Activated T-cell treated with anti-CD3 and anti-CD28 coated beads, Interleukin-2, amount 50 U/mL, for 24 hours (primary cell): ENCODE data around the gene GMEB2.
"Not testable (repeated sequence)": the region's sequence is repeated elsewhere in the genome, so short reads cannot be mapped to it uniquely, and the experiment has no call there.

Source experiments
- DNase-seq: peaks from one replicate; pipeline ENCODE4 v3.0.0-alpha.2; 2020
- H3K27ac Mint-ChIP-seq: 2 replicates; pipeline ENCODE4 v1.8.0; 2020; ENCODE audit warnings: mild to moderate bottlenecking, mixed read lengths
- H3K27me3 Mint-ChIP-seq: 2 replicates; pipeline ENCODE4 v1.8.0; 2020; ENCODE audit warnings: mixed read lengths
- H3K36me3 Mint-ChIP-seq: 2 replicates; pipeline ENCODE4 v1.8.0; 2020; ENCODE audit warnings: low read depth, mixed read lengths
- H3K4me1 Mint-ChIP-seq: 2 replicates; pipeline ENCODE4 v1.8.0; 2020; ENCODE audit warnings: low read depth, mixed read lengths
- H3K4me3 Mint-ChIP-seq: 2 replicates; pipeline ENCODE4 v1.8.0; 2020; ENCODE audit warnings: mild to moderate bottlenecking, moderate library complexity, mixed read lengths
- H3K9me3 Mint-ChIP-seq: 2 replicates; pipeline ENCODE4 v1.8.0; 2020; ENCODE audit warnings: mixed read lengths

The GMEB2 gene

DNA sequence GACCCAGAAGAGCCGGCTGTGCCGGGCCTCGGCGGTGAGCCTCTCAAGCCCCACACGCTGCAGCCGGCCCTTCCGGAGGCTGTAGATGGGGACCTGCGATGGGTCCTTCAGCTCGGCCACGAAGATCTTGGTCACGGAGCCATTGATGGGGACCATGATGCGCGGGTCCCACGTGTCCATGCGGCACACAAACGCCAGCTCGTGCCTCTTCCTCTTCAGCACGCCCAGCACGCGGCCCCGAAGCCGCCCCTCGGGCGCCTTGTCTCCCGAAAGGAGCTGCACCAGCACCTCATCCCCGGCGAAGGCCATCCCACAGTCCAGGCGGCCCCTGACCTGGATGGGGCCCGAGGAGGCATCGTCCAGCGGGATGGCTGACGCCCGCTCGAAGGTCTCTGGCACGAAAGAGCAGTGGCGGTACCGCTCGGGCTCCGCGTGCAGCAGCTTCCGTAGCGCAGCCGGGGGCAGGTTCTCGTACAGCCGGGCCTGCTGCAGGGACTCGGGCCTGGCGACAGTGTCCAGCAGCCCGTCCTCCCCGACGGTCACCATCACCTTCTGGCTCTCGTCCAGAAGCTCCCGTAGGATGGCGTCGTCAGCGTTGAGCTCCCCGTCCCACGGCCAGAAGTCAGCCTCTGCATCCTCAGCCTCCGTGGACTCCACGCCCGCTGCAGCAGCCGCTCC, 61.7 kb downstream of the GMEB2 start:
- Mint-ChIP-seq H3K9me3 (no peaks in the 10 kb centered on the region), H3K27me3 (peaks cover 3% of the 10 kb centered on the region), H3K4me1 (peaks cover 28% of the 10 kb centered on the region), H3K27ac (no peak overlapping the region), H3K4me3 (no peak overlapping the region), H3K36me3 (peaks cover 20% of the 10 kb centered on the region)
- DNase-seq: no peak

DNA sequence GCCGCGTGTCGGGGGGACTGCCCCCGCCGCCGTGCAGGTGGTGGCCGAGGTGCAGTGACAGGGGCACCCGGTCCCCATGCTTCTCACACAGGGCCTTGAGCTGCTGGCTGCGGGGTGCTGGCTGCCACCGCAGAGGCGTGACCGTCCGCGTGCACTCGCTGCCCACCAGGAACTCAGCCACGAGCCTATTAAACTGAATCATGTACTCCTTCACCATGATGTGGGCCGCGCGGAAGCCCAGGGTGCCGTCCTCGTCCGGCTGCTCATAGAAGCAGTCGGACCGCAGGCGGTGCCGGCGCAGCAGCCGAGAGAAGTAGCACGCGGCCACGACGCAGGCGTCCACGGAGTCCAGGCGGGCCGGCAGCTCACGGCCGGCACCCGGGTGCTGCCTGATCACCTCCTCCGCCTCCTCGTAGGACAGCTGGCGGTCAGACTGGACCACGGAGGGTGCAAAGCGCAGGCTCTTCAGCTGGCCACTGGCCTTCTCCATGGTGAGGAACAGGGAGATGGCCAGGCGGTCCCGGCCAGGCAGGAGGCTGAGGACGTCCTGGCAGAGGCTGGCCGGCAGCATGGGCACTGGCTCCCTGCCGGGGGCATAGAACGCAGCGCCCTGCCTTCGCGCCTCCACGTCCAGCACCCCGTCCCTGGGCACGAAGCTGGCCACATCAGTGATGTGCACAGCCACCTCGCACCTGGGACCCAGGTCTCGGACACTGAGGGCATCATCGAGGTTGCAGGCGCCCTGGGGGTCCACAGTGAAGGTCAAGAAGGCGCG, 62.7 kb downstream of the GMEB2 start:
- H3K4me3 Mint-ChIP-seq: no peak overlapping the region
- peaks cover 3% of the 10 kb centered on the region for H3K27me3 Mint-ChIP-seq
- no peak for DNase-seq
- peaks cover 24% of the 10 kb centered on the region for H3K4me1 Mint-ChIP-seq
- H3K27ac Mint-ChIP-seq: no peak overlapping the region
- H3K36me3 Mint-ChIP-seq: peaks cover 21% of the 10 kb centered on the region
- H3K9me3 Mint-ChIP-seq: no peaks in the 10 kb centered on the region

DNA sequence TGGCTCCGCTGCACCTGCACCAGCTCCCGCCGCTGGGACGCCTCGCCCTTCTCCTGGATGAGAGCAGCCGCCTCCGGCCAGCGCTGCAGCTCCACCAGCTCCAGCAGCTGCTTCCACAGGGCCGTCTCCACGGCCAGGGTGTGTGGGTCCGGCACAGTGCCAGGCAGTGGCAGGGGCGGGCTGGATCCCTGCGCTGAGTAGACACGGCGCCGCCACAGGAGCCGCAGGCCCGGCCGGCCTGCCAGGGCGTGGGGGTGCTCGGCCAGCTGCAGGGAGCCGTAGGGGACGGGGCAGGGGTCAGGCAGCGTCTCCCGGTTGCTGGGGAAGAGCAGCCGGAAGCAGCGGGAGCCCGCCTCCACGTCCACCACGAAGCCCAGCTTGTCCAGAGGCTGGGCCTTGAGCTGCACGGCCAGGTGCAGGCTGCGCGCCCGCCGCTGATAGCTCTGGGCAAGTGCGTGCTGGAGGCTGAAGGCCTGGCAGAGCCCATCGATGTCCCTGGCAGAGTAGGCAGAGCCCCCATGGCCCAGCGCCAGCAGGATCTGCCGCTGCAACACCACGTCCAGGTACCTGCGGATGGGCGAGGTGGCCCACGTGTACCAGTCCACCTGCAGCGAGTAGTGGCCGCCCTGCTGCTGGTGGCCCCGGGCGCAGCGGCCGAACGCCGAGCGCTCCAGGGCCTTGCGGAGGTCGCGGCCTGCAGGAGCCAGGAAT, 63.5 kb downstream of the GMEB2 start:
- Mint-ChIP-seq H3K4me3 (no peak overlapping the region), H3K36me3 (peaks cover 26% of the 10 kb centered on the region), H3K4me1 (peaks cover 16% of the 10 kb centered on the region), H3K9me3 (no peaks in the 10 kb centered on the region), H3K27ac (no peak overlapping the region), H3K27me3 (no peaks in the 10 kb centered on the region)
- no peak for DNase-seq

DNA sequence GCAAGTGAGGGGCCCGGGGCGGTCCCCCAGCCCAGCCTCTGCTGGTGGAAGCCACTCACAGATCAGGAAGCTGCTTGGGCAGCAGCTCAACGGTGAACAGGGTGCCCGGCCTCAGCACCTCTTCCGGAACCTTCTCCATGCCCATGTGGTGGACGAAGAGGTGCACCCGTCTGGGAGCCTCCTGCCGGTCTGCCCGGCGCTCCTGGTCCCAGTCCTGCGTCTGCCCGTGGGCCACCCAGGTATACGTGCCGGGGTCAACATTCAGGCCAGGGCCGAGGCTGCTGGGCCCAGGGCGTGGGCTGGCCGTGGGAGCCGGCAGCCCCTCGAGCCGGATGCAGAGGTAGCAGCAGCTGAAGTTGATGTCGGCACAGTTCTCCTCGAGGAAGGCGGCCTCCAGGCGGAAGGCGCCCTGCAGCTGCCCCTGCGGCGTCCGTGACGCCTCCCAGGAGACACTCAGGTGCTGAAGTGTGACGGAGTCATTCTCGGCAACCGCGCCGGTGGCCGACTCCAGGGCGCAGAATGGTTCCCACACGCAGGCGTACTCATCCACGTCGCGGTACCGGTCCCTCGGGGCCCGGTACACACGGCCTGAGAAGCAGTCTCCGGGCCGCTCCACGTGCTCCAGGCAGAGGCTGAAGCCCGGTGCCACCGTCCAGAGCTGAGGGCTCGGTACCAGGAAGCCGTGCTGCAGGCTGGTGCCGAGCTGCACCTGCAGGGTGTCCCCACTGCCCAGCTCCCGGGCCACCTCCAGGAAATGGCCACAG, 64.3 kb downstream of the GMEB2 start:
- Mint-ChIP-seq H3K27me3 (no peaks in the 10 kb centered on the region), H3K4me1 (peaks cover 8% of the 10 kb centered on the region), H3K36me3 (peaks cover 26% of the 10 kb centered on the region), H3K4me3 (no peak overlapping the region), H3K9me3 (no peaks in the 10 kb centered on the region), H3K27ac (no peak overlapping the region)
- DNase-seq: no peak

DNA sequence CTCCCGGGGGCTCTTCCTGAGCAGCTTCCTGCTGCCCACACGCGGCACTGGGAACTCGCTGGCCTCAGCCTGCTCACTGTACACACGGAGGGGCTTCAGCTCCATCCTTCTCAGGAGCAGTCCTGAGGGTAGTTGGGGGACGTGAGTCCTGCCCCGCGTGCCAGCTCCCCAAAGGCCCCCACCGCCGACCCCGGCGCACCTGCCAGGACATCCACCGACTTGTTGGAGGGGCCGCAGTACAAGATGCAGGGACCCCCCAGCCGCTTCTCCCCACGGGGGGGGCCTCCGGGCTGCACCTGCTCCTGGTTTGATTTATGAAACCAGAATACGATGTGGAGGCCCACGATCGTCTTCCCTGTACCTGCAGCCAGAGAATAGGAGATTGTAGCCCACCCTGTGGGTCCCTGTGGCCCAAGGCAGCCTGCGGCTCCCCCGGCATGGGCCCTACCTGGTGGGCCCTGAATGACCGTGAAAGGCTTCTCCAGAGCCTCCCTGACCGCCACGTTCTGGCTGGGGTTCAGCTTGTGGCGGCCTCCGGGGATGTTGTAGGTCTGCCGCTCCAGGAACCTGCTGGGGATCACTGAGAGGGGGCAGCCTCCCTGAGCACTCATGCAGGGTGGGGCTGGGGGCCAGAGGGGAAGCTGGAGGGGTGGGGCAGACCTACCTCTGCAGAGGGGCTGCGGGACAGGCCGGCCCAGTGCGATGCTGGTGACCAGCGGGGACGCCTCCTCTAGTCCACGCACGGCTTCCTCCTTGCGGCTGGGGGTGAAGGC, 65.1 kb downstream of the GMEB2 start:
- Mint-ChIP-seq H3K27ac (no peak overlapping the region), H3K27me3 (no peaks in the 10 kb centered on the region), H3K9me3 (no peaks in the 10 kb centered on the region), H3K36me3 (peaks cover 20% of the 10 kb centered on the region), H3K4me1 (peaks cover 3% of the 10 kb centered on the region), H3K4me3 (no peak overlapping the region)
- DNase-seq: no peak

DNA sequence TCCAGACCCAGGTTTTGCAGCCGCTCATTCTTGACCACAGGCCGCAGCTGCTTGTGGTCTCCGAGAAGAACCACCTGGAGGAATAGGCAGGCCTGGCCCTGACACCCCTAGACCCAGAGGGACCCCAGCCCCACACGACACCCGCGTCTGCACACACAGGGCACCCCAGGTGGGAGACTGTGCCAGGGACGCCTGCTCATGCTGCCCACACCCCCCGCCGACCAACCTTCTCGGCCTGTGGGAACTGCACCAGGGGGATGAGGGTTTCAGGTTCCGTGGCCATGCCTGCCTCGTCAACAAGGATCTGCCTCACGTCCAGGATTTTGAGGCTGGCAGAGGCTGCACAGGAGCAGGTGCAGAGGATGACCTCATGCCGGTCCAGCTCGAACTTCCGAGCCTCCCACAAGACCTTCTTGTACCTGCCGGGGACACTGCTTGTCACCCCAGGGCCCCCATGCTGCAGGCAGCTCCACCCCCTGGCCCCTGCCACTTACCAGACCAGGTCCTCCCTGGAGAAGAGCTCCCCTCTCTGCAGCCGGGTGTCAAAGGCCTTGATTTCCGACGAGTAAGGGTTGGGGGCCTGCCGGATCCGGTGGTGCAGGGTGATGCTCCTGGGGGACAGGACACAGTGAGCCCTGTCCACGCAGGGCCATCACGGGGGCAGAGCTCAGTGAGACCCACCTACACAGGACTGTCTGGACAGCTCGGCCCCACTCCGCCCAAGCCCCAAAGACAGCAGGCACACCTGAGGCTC, 65.9 kb downstream of the GMEB2 start:
- H3K4me3 Mint-ChIP-seq: no peak overlapping the region
- peaks cover 19% of the 10 kb centered on the region for H3K36me3 Mint-ChIP-seq
- DNase-seq: no peak
- H3K4me1 Mint-ChIP-seq: peaks cover 3% of the 10 kb centered on the region
- H3K27me3 Mint-ChIP-seq: no peaks in the 10 kb centered on the region
- no peak overlapping the region for H3K27ac Mint-ChIP-seq
- no peaks in the 10 kb centered on the region for H3K9me3 Mint-ChIP-seq

DNA sequence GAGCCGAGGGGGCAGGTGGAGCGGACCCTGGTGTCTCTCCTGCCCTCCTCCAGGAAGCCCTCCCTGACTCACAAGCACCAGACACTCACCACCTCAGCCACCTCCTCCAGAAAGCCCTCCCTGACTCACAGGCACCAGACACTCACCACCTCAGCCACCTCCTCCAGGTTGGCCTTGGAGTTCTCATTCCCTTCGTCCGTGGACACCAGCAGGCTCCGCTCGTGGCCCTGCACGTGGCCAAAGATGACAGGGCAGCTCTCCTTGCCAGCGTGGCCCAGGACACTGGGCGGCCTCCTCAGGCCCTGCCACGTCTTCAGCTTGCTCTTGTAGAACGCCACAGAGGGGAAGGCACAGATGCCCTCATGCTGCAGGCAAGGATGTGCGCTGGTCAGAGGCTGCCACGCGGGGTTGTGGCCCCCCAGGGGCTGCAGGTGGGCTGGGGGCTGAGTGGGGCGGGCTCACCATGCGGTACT, 66.5 kb downstream of the GMEB2 start:
- no peak for DNase-seq
- H3K36me3 Mint-ChIP-seq: peaks cover 16% of the 10 kb centered on the region
- no peaks in the 10 kb centered on the region for H3K27me3 Mint-ChIP-seq
- no peak overlapping the region for H3K4me3 Mint-ChIP-seq
- H3K9me3 Mint-ChIP-seq: no peaks in the 10 kb centered on the region
- H3K4me1 Mint-ChIP-seq: peaks cover 3% of the 10 kb centered on the region
- no peak overlapping the region for H3K27ac Mint-ChIP-seq

DNA sequence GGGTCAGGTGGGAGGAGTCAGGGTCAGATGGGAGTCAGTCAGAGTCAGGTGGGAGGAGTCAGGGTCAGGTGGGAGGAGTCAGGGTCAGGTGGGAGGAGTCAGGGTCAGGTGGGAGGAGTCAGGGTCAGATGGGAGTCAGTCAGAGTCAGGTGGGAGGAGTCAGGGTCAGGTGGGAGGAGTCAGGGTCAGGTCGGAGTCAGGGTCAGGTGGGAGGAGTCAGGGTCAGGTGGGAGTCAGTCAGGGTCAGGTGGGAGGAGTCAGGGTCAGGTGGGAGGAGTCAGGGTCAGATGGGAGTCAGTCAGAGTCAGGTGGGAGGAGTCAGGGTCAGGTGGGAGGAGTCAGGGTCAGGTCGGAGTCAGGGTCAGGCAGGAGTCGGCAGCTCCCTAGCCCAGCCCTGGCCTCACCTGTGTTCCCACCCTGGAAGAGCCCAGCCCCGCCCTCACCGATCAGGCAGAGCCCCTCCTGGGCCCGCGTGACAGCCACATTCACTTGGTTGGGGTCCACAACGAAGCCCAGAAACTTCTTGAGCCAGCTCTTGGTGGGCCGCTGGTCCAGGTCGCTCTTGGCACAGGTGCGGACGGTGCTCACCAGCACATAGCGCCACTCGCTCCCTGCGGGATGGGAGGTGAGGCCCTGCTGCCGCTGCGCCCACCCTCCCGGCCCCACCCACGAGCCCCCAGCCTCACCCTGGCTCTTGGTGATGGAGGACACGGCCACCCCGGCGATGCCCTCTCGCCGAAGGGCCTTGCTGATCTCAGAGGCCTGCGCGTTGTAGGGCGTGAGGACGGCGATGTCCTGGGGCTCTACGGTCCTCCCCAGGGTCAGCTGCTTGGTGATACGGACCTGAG, 67.2 kb downstream of the GMEB2 start:
- not testable (repeated sequence) for H3K27me3 Mint-ChIP-seq, H3K27ac Mint-ChIP-seq, H3K9me3 Mint-ChIP-seq, DNase-seq, H3K4me1 Mint-ChIP-seq, H3K4me3 Mint-ChIP-seq
- peaks cover 16% of the 10 kb centered on the region for H3K36me3 Mint-ChIP-seq

DNA sequence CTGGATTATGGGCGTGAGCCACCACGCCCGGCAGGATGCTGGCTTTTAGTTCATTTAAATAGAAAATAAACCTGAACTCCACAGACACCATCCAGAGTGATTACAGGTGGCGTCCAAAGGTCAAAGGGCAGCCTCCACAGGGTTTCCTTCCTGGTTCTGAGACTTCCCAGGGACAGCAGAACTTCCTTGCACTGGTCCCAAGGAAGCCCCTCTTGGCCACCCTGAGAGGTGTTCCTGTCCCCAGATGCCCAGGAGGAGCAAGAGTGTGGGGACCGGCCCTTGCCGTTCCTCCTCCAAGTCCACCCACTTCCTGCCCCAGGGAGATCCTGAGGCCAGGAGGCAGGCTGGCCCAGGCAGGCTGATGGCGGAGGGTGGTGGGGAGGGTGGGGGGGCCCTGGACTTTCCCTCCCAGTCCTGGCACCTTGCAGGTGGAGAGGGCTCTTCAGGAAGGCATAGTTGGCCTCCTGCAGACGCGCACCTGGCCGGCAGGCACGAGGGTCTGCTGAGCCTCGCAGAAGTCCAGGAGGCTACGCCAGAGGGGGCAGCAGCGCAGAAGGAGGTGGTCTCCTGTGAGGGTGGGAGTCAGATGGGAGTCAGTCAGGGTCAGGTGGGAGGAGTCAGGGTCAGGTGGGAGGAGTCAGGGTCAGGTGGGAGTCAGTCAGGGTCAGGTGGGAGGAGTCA, 68.0 kb downstream of the GMEB2 start:
- Mint-ChIP-seq H3K27me3 (no peaks in the 10 kb centered on the region), H3K4me1 (peaks cover 4% of the 10 kb centered on the region), H3K4me3 (no peak overlapping the region), H3K27ac (no peak overlapping the region), H3K36me3 (peaks cover 14% of the 10 kb centered on the region), H3K9me3 (no peaks in the 10 kb centered on the region)
- DNase-seq: no peak

DNA sequence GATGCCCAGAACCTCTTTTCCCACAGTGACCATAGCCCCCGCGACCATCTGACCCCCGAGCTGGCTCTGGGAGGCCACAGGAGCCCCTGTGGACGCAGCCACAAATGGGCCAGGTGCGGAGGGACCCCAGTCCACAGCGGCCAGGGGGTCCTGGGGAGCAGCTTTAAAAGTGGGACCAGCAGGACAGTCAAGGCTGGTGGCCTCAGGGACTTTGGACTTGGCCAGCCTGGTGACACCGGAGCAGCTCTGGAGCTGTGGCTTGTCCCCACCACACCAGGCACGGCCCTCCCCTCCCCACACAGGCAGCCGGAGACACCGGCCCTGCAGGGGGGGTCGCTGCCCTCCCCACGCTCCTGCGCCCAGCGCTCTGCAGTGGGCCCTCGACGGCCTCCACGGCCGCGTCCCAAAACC, 69.4 kb downstream of the GMEB2 start:
- DNase-seq: no peak
- no peak overlapping the region for H3K4me3 Mint-ChIP-seq
- no peaks in the 10 kb centered on the region for H3K27me3 Mint-ChIP-seq
- peaks cover 14% of the 10 kb centered on the region for H3K36me3 Mint-ChIP-seq
- H3K27ac Mint-ChIP-seq: no peak overlapping the region
- no peaks in the 10 kb centered on the region for H3K9me3 Mint-ChIP-seq
- peaks cover 12% of the 10 kb centered on the region for H3K4me1 Mint-ChIP-seq

DNA sequence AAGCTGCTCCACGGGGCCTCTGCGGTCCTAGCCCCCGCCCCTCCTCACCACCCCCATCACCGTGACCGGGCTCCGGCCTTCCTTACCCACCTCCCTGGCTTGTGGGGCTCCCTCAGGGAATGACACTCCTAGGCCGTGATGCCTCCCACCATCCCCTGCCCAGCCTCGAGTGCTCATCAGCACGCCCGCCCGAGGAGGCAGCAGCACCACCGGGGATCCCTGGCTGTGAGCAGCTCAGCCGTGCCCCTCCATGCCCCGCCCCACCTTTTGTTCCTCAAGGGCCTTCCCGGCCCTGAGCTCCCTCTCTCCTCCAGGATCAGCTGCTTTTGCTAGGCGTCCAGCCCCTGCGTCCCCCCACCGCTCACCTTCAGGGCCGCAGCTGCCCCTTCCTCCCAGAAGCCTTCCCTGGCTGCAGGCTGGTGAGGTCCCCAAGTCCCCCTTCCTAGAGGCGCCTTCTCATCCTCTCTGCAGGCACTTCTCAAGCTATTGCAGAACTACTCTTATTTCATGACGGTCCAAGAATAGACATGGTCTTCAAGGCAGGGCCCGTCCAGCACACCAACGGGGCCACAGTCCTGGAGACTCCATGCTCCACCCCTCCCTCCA, 69.9 kb downstream of the GMEB2 start:
- Mint-ChIP-seq H3K4me3 (no peak overlapping the region), H3K27me3 (no peaks in the 10 kb centered on the region), H3K36me3 (peaks cover 14% of the 10 kb centered on the region), H3K9me3 (no peaks in the 10 kb centered on the region), H3K27ac (no peak overlapping the region), H3K4me1 (peaks cover 15% of the 10 kb centered on the region)
- no peak for DNase-seq
